ENCODE data around the gene AP1S1.

DNA sequence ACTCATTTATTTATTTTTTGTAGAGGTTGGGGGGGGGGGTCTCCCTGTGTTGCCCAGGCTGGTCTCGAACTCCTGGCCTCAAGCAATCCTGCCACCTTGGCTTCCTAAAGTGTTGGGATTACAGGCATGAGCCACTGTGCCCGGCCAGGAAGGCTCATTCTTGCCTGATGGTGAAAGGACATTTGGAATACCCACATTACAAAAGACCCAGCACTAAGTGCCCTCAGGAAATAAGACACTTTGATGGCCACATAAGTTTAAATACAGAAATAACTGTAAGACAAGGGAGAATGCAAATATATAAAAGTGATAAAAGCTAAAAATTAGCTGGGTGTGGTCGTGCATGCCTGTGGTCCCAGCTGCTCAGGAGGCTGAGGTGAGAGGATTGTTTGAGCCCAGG is 35.4 kb upstream of the AP1S1 start:
- TF ChIP-seq CTCF (IDR thresholded peaks at IDR 0.05; ENCODE audit: borderline replicate concordance, extremely low read depth, low read length, poor library complexity, severe bottlenecking) (no peak), EZH2 (IDR thresholded peaks at IDR 0.05; ENCODE audit: borderline replicate concordance, low read depth, low read length, severe bottlenecking) (no peak)
